CD4-positive, alpha-beta T cell treated with Interleukin-6 at 100 ng/mL for 8 hours (primary cell): ENCODE results near the gene PERM1.
"Not testable (repeated sequence)": the region's sequence is repeated elsewhere in the genome, so short reads cannot be mapped to it uniquely, and the experiment has no call there.

Source experiments
- DNase-seq: peaks from one replicate; pipeline ENCODE4 v3.0.0-alpha.2; 2020; ENCODE audit warnings: mixed read lengths, low spot score

The PERM1 gene

GRCh38 chr1:978069-978834 is 3.6 kb downstream of the PERM1 start:
- no peak for DNase-seq

GRCh38 chr1:976791-977190 is 5.1 kb downstream of the PERM1 start:
- DNase-seq: not testable (repeated sequence)

- DNase-seq: peak; percentile 54
Observed at GRCh38 chr1:975896-976683, 5.8 kb downstream of the PERM1 start.

GRCh38 chr1:975365-975764 is 6.5 kb downstream of the PERM1 start:
- no peak for DNase-seq

- no peak for DNase-seq
Observed at GRCh38 chr1:974687-975328, 7.1 kb downstream of the PERM1 start.

GRCh38 chr1:974293-974640 is 7.6 kb downstream of the PERM1 start:
- no peak for DNase-seq

- no peak for DNase-seq
Observed at GRCh38 chr1:973459-974292, 8.2 kb downstream of the PERM1 start.

- no peak for DNase-seq
Observed at GRCh38 chr1:972726-973458, 9.0 kb downstream of the PERM1 start.

GRCh38 chr1:971751-972506 is 10.0 kb downstream of the PERM1 start:
- DNase-seq: no peak

- no peak for DNase-seq
Observed at GRCh38 chr1:970973-971730, 10.7 kb downstream of the PERM1 start.

GRCh38 chr1:970242-970972 is 11.5 kb downstream of the PERM1 start:
- DNase-seq: no peak

- no peak for DNase-seq
Observed at GRCh38 chr1:969260-969855, 12.5 kb downstream of the PERM1 start.

- no peak for DNase-seq
Observed at GRCh38 chr1:967466-968343, 14.2 kb downstream of the PERM1 start.

GRCh38 chr1:966704-967300 is 15.1 kb downstream of the PERM1 start:
- peak; percentile 78 for DNase-seq

- DNase-seq: no peak
Observed at GRCh38 chr1:966135-966703, 15.7 kb downstream of the PERM1 start, which contains the start of gene PLEKHN1. Gene PLEKHN1, plus strand, starts transcription at chr1:966482. Its CDS starts 50 bp downstream, at chr1:966532.

GRCh38 chr1:965526-966134 is 16.3 kb downstream of the PERM1 start:
- DNase-seq: no peak
